Measurements from ENCODE around the gene SLC2A6. TPM values are rescaled to one million over a fixed set of nuclear protein-coding genes. Genes with fewer than 3 reads are reported as not detected.

Gene SLC2A6
- total RNA-seq, 1 experiment from 2014 or later, result 20.5 TPM

DNA sequence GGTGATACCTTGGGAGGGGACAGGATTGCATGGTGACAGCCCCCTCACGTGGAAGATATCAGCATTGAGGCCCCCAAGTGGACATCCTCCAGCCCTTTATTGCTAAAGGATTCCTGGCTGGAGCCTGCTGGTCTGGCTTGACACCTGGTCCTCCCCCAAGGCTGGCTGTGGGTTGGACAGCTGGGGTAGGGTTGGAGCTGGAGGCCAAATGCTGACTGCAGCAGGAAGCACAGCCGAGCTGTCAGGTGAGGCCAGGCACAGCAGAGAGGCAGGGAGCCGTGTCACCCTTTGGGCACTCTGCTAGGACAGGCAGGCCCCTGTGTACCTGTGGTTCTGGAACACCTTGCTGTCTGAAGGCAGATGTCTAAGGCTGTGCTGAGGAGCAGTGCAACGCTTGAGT is 16.9 kb downstream of the SLC2A6 start:
- POLR2A ChIA-PET (ENCODE audit: unreplicated experiment), result no interaction called here
- Histone ChIP-seq H3K79me2 (ENCODE audit: low read length) (no peaks in the 10 kb centered on the region), H3K27me3 (ENCODE audit: low read length) (no peaks in the 10 kb centered on the region), H4K20me1 (ENCODE audit: low read length) (no peaks in the 10 kb centered on the region), H3K27ac (ENCODE audit: low read length) (no peak overlapping the region), H3K9ac (ENCODE audit: low read length) (no peak overlapping the region), H3F3A (ENCODE audit: low read length, unreplicated experiment) (no peaks in the 10 kb centered on the region), H3K9me2 (replicated peaks; ENCODE audit: low read length) (no peaks in the 10 kb centered on the region), H2AFZ (ENCODE audit: low read length) (no peak overlapping the region), H3K9me3 (ENCODE audit: low read length) (no peaks in the 10 kb centered on the region), H3K4me3 (ENCODE audit: low read length) (no peak overlapping the region), H3K4me2 (ENCODE audit: low read length) (no peak overlapping the region), H3K36me3 (ENCODE audit: low read depth, low read length) (no peaks in the 10 kb centered on the region), H3K4me1 (ENCODE audit: insufficient read depth, low read length) (peaks cover 11% of the 10 kb centered on the region; the same call in 1 of the 2 replicates)
- BruUV-seq (replicated peaks), result no TSS peak
- no peak for TF ChIP-seq EZH2 (IDR thresholded peaks at IDR 0.05; ENCODE audit: low read length, unreplicated experiment)
- TF ChIP-seq, protein P1, sequence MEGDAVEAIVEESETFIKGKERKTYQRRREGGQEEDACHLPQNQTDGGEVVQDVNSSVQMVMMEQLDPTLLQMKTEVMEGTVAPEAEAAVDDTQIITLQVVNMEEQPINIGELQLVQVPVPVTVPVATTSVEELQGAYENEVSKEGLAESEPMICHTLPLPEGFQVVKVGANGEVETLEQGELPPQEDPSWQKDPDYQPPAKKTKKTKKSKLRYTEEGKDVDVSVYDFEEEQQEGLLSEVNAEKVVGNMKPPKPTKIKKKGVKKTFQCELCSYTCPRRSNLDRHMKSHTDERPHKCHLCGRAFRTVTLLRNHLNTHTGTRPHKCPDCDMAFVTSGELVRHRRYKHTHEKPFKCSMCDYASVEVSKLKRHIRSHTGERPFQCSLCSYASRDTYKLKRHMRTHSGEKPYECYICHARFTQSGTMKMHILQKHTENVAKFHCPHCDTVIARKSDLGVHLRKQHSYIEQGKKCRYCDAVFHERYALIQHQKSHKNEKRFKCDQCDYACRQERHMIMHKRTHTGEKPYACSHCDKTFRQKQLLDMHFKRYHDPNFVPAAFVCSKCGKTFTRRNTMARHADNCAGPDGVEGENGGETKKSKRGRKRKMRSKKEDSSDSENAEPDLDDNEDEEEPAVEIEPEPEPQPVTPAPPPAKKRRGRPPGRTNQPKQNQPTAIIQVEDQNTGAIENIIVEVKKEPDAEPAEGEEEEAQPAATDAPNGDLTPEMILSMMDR (conservative IDR thresholded peaks at IDR 0.05; ENCODE audit: low read depth, low read length), result no peak
- no peak for TF ChIP-seq EZH2phosphoT487 (IDR thresholded peaks at IDR 0.05; ENCODE audit: borderline replicate concordance, low read length)
- CTCF ChIA-PET, result no interaction called here
- ATAC-seq (no peak), DNase-seq (no peak)
- intact Hi-C loops (cut with micrococcal nuclease), result no loop called here

DNA sequence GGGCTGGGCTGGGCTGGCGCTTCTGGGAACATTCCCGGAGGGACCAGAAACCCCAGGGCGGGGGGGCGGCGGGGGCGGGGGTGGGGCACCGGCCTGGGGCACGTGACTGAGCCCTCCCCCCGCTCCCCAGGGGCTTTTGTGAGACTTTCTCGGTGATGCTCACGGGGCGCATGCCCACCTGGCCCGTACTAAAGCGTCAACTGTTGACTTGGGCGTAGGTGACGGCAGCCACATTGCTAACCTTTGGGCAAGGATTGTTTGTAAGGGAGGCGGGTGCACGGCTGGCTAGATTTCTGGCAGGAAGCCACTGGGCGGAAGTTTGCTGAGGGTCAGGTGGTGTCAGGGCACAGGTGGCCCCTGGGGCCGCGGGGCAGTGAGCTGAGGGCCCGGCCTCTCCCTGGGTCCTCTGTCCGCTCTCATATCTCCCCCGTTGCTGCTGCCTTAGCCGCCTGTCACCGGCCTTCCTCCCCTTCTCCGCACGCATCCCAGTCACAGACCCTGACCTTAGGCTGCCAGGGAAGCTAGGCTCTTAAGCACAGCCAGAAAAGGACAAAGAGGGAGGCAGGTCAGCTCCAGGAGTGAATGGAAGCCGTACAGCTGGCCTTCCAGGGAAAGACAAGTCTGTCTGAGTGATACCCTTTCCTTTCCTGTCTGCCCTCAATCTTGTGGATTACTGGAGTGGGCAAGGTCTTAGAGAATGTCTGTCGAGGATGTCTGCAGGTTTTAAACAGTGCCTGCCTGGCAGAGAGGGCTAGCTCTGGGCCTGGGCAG is 18.3 kb downstream of the SLC2A6 start:
- ATAC-seq (peak; percentile 10), DNase-seq (peak; percentile 28)
- H3K9ac ChIP-seq (ENCODE audit: low read length), result peak overlapping the region; percentile 78
- intact Hi-C loops (cut with micrococcal nuclease), result no loop called here
- H3K4me3 ChIP-seq (ENCODE audit: low read length), result peak overlapping the region; percentile 85
- no peaks in the 10 kb centered on the region for H4K20me1 ChIP-seq (ENCODE audit: low read length)
- H3K27ac ChIP-seq (ENCODE audit: low read length), result no peak overlapping the region
- H2AFZ ChIP-seq (ENCODE audit: low read length), result peak overlapping the region; percentile 92; the same call in 1 of the 2 replicates
- H3K27me3 ChIP-seq (ENCODE audit: low read length), result no peaks in the 10 kb centered on the region
- TF ChIP-seq, protein P1 (conservative IDR thresholded peaks at IDR 0.05; ENCODE audit: low read depth, low read length), result no peak
- no peak for TF ChIP-seq EZH2phosphoT487 (IDR thresholded peaks at IDR 0.05; ENCODE audit: borderline replicate concordance, low read length)
- no peak for TF ChIP-seq EZH2 (IDR thresholded peaks at IDR 0.05; ENCODE audit: low read length, unreplicated experiment)
- peak overlapping the region; percentile 89 for H3K4me2 ChIP-seq (ENCODE audit: low read length)
- no peaks in the 10 kb centered on the region for H3K79me2 ChIP-seq (ENCODE audit: low read length)
- H3K9me3 ChIP-seq (ENCODE audit: low read length), result no peaks in the 10 kb centered on the region
- TSS peak; percentile 68 for BruUV-seq (replicated peaks)
- no peaks in the 10 kb centered on the region for H3K36me3 ChIP-seq (ENCODE audit: low read depth, low read length)
- POLR2A ChIA-PET (ENCODE audit: unreplicated experiment), result no interaction called here
- no peaks in the 10 kb centered on the region for H3K9me2 ChIP-seq (replicated peaks; ENCODE audit: low read length)
- H3K4me1 ChIP-seq (ENCODE audit: insufficient read depth, low read length), result peaks cover 11% of the 10 kb centered on the region; the same call in 1 of the 2 replicates
- CTCF ChIA-PET, result no interaction called here
- H3F3A ChIP-seq (ENCODE audit: low read length, unreplicated experiment), result no peaks in the 10 kb centered on the region

Data from PC-3 (cell line).